AG04450 (cell line): ENCODE data around the gene FAM184B. TPM values are rescaled to one million over a fixed set of nuclear protein-coding genes. Genes with fewer than 3 reads are reported as not detected.

Experiments used
- CTCF ChIA-PET: fragments of 300-600, 350-600 bp; formaldehyde crosslinking; extraction: SDS; loops from one replicate; lab custom pipeline; 2022; ENCODE audit warnings: antibody characterized with exemption, inconsistent platforms; lab: Charles Lee
- POLR2A ChIA-PET: fragments of 350-600 bp; formaldehyde crosslinking; extraction: SDS; loops from one replicate; lab custom pipeline; 2021; ENCODE audit warnings: antibody characterized with exemption, inconsistent platforms; lab: Yijun Ruan, JAX
- DNase-seq: peaks from one replicate; pipeline ENCODE4 v3.0.0-alpha.2; 2011; ENCODE audit warnings: low read depth, low spot score
- H3K27ac ChIP-seq: one replicate; pipeline ENCODE4 v1.5.1; 2012; ENCODE audit warnings: low read depth, low read length, control low read depth
- H3K27me3 ChIP-seq: one replicate; pipeline ENCODE4 v1.6.0; 2012; ENCODE audit warnings: low read length; ENCODE audit not compliant: control insufficient read depth, insufficient read depth
- H3K4me3 ChIP-seq: 2 replicates; pipeline ENCODE4 v1.5.1; 2011; ENCODE audit warnings: mild to moderate bottlenecking, low read depth, low read length, control low read depth
- H3K9me3 ChIP-seq: 2 replicates; pipeline ENCODE4 v1.5.1; 2012; ENCODE audit warnings: low read length; ENCODE audit not compliant: control insufficient read depth, insufficient read depth
- CTCF ChIP-seq: IDR thresholded peaks from 2 replicates; pipeline ENCODE4 v1.5.1; 2011; ENCODE audit warnings: low read depth, low read length, control low read depth, inconsistent platforms
- polyA plus RNA-seq: library from polyadenylated mRNA; depleted of rRNA; stranded (reverse); fragments of >200 nt; gene quantifications from 2 replicates; pipeline ENCODE4 v1.2.3, GENCODE V29; 2011

The FAM184B gene
- polyA plus RNA-seq, 1 experiment = 0.09 TPM

DNA sequence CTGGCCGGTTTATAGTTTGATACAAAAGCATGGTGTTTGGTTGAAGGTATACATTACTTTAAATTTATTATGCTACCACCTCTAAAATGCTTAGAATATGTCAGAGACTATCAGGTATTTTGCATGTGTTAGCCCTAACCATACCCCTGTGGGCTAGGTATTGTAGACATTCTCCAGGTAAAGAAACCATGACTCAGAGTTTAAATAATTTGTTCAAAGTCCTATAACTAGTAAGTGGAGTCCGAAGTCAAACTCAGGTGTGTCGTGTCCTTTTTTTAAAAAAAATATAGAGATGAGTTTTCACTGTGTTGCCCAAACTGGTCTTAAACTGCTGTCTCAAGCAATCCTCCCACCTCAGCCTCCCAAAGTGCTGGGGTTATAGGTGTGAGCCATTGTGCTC, 192.1 kb downstream of the FAM184B start:
- Histone ChIP-seq H3K27ac (no peak overlapping the region), H3K9me3 (no peaks in the 10 kb centered on the region), H3K4me3 (no peak overlapping the region), H3K27me3 (no peaks in the 10 kb centered on the region)
- ChIA-PET CTCF (interaction anchor here (2.2 kb wide), 1 partner anchor 41 kb away, joined by 6 read pairs; no protein-coding TSS in a partner anchor), POLR2A (no interaction called here)
- no peak for TF ChIP-seq CTCF
- no peak for DNase-seq

GRCh38 chr4:17587094-17587822, 194.2 kb downstream of the FAM184B start:
- ChIA-PET CTCF (interaction anchor here (2.2 kb wide), 1 partner anchor 38 kb away, joined by 6 read pairs; no protein-coding TSS in a partner anchor), POLR2A (no interaction called here)
- Histone ChIP-seq H3K4me3 (no peak overlapping the region), H3K9me3 (no peaks in the 10 kb centered on the region), H3K27ac (no peak overlapping the region), H3K27me3 (no peaks in the 10 kb centered on the region)
- TF ChIP-seq CTCF = no peak
- no peak for DNase-seq

- no peak for TF ChIP-seq CTCF
- CTCF ChIA-PET = no interaction called here
- Histone ChIP-seq H3K27ac (no peak overlapping the region), H3K27me3 (no peaks in the 10 kb centered on the region), H3K4me3 (no peak overlapping the region), H3K9me3 (no peaks in the 10 kb centered on the region)
- POLR2A ChIA-PET = no interaction called here
- DNase-seq = no peak
These were observed 196.8 kb downstream of the FAM184B start for GRCh38 chr4:17584521-17585213.

GRCh38 chr4:17583941-17584340, 197.5 kb downstream of the FAM184B start:
- ChIA-PET CTCF (no interaction called here), POLR2A (no interaction called here)
- no peaks in the 10 kb centered on the region for H3K27me3 ChIP-seq
- H3K27ac ChIP-seq = no peak overlapping the region
- H3K9me3 ChIP-seq = no peaks in the 10 kb centered on the region
- DNase-seq = no peak
- no peak overlapping the region for H3K4me3 ChIP-seq
- TF ChIP-seq CTCF = no peak

- CTCF ChIA-PET = no interaction called here
- no peak overlapping the region for H3K4me3 ChIP-seq
- no peak for DNase-seq
- H3K27me3 ChIP-seq = no peaks in the 10 kb centered on the region
- H3K9me3 ChIP-seq = no peaks in the 10 kb centered on the region
- no peak overlapping the region for H3K27ac ChIP-seq
- POLR2A ChIA-PET = no interaction called here
- no peak for TF ChIP-seq CTCF
These were observed 198.1 kb downstream of the FAM184B start for GRCh38 chr4:17583276-17583675.
